GM23338 (cell line): ENCODE measurements around the gene CD300E. TPM values are rescaled to one million over a fixed set of nuclear protein-coding genes. Genes with fewer than 3 reads are reported as not detected.

Experiments used
- ATAC-seq: fragments of 200-7000 bp; cut with Tn5 transposase; 3 replicates; pipeline ENCODE4 v1.9.1; 2020
- DNase-seq: peaks from one replicate; pipeline ENCODE4 v3.0.0-alpha.2; 2015; ENCODE audit warnings: low spot score
- H2AFZ ChIP-seq: fragments of 200-600 bp; sonication (generic); 2 replicates; pipeline ENCODE4 v1.8.0; 2016; ENCODE audit warnings: antibody characterized with exemption, mild to moderate bottlenecking, moderate library complexity
- H3F3A ChIP-seq: fragments of 200-600 bp; sonication (generic); replicated peaks from 2 replicates; pipeline ENCODE4 v1.8.0; 2017; ENCODE audit warnings: antibody characterized with exemption, mixed run types, low read depth
- H3K27ac ChIP-seq: fragments of 200-600 bp; sonication (generic); 2 replicates; pipeline ENCODE4 v1.6.1; 2016; ENCODE audit warnings: low read depth
- H3K27me3 ChIP-seq: fragments of 200-600 bp; sonication (generic); 2 replicates; pipeline ENCODE4 v1.8.0; 2016; ENCODE audit warnings: mild to moderate bottlenecking, mixed run types, moderate library complexity; ENCODE audit not compliant: insufficient read depth
- H3K36me3 ChIP-seq: fragments of 200-600 bp; sonication (generic); 2 replicates; pipeline ENCODE4 v1.8.0; 2016; ENCODE audit warnings: mild to moderate bottlenecking; ENCODE audit not compliant: insufficient read depth
- H3K4me1 ChIP-seq: fragments of 200-600 bp; sonication (generic); 2 replicates; pipeline ENCODE4 v1.8.0; 2016; ENCODE audit warnings: mild to moderate bottlenecking, moderate library complexity; ENCODE audit not compliant: insufficient read depth
- H3K4me2 ChIP-seq: fragments of 200-600 bp; sonication (generic); 2 replicates; pipeline ENCODE4 v1.7.1; 2017; ENCODE audit warnings: mixed run types
- H3K4me3 ChIP-seq: fragments of 200-600 bp; sonication (generic); 2 replicates; pipeline ENCODE4 v1.6.1; 2016; ENCODE audit warnings: mixed run types
- H3K79me2 ChIP-seq: fragments of 200-600 bp; sonication (generic); replicated peaks from 2 replicates; pipeline ENCODE4 v1.8.0; 2017; ENCODE audit warnings: mild to moderate bottlenecking; ENCODE audit not compliant: insufficient read depth
- H3K9me2 ChIP-seq: fragments of 200-600 bp; sonication (generic); 2 replicates; pipeline ENCODE4 v1.8.0; 2017; ENCODE audit not compliant: insufficient read depth
- H4K20me1 ChIP-seq: fragments of 200-600 bp; sonication (generic); replicated peaks from 2 replicates; pipeline ENCODE4 v1.8.0; 2017; ENCODE audit warnings: mild to moderate bottlenecking; ENCODE audit not compliant: insufficient read depth
- H3K27ac Mint-ChIP-seq: 2 replicates; pipeline ENCODE4 v1.8.0; 2020; ENCODE audit warnings: inconsistent platforms, mild to moderate bottlenecking, moderate library complexity, mixed read lengths
- H3K27me3 Mint-ChIP-seq: 3 replicates; pipeline ENCODE4 v1.8.0; 2022; ENCODE audit warnings: low read depth, mild to moderate bottlenecking, moderate library complexity, mixed read lengths, inconsistent platforms; ENCODE audit not compliant: insufficient read depth, poor library complexity
- H3K36me3 Mint-ChIP-seq: 3 replicates; pipeline ENCODE4 v1.8.0; 2021; ENCODE audit warnings: low read depth, mild to moderate bottlenecking, inconsistent platforms, moderate library complexity, mixed read lengths
- H3K4me1 Mint-ChIP-seq: 3 replicates; pipeline ENCODE4 v1.8.0; 2020; ENCODE audit warnings: mild to moderate bottlenecking, inconsistent platforms, mixed read lengths
- H3K4me3 Mint-ChIP-seq: 3 replicates; pipeline ENCODE4 v1.8.0; 2021; ENCODE audit warnings: moderate library complexity, mild to moderate bottlenecking, inconsistent platforms, mixed read lengths
- H3K9me3 Mint-ChIP-seq: 3 replicates; pipeline ENCODE4 v1.8.0; 2020; ENCODE audit warnings: moderate library complexity, mild to moderate bottlenecking, inconsistent platforms, mixed read lengths
- CREB1 ChIP-seq: fragments of 250-450 bp; sonication (Bioruptor Pico); IDR thresholded peaks from 2 replicates; pipeline ENCODE4 v1.5.0; 2020; ENCODE audit warnings: low read depth, mild to moderate bottlenecking, moderate library complexity
- EZH2 ChIP-seq: fragments of 200-600 bp; sonication (generic); IDR thresholded peaks from one replicate; pipeline ENCODE4 v1.8.0; 2017; ENCODE audit warnings: antibody characterized with exemption, mild to moderate bottlenecking, low read depth; ENCODE audit not compliant: unreplicated experiment
- NANOG ChIP-seq: IDR thresholded peaks from 2 replicates; pipeline ENCODE4 v1.6.1; 2016; ENCODE audit warnings: antibody characterized with exemption, borderline replicate concordance
- ZNF331 ChIP-seq: fragments of 250-450 bp; sonication (Bioruptor Pico); IDR thresholded peaks from 2 replicates; pipeline ENCODE4 v1.5.0; 2020; ENCODE audit warnings: low read depth, mild to moderate bottlenecking, moderate library complexity
- polyA plus RNA-seq: library from polyadenylated mRNA; unstranded; fragments of >200 nt; fragmentation: Nextera tagmentation; extraction: Ambion mirVana; gene quantifications from 2 replicates; pipeline ENCODE4 v1.2.1, GENCODE V29; 2016
- total RNA-seq: library from RNA; depleted of rRNA; stranded (reverse); fragments of >200 nt; shearing (Covaris generic); gene quantifications from 2 replicates; pipeline ENCODE4 v1.2.3, GENCODE V29; 2014
- TF ChIP-seq, protein P1 (sequence below), 2 experiments: fragments of 200-600 bp in 1 of 2; sonication (generic) in 1 of 2; conservative IDR thresholded peaks; 2 replicates each; pipeline versions ENCODE4 v1.5.1 to v1.6.1; 2016 to 2017; ENCODE audit warnings: antibody characterized with exemption in 2 of 2, low read depth in 2 of 2, mild to moderate bottlenecking in 2 of 2, moderate library complexity in 1 of 2
- TF ChIP-seq, protein P2 (sequence below): IDR thresholded peaks from one replicate; pipeline ENCODE4 v1.6.1; 2018; ENCODE audit warnings: antibody characterized with exemption; ENCODE audit not compliant: unreplicated experiment
- TF ChIP-seq, protein P3 (sequence below): fragments of 250-450 bp; sonication (Bioruptor Pico); IDR thresholded peaks from 2 replicates; pipeline ENCODE4 v1.5.0; 2020; ENCODE audit warnings: mild to moderate bottlenecking, moderate library complexity
- TF ChIP-seq, protein P4 (sequence below): IDR thresholded peaks from 2 replicates; pipeline ENCODE4 v1.6.1; 2016; ENCODE audit warnings: antibody characterized with exemption

The CD300E gene
- total and polyA plus RNA-seq, 2 experiments from 2014 or later = not detected

DNA sequence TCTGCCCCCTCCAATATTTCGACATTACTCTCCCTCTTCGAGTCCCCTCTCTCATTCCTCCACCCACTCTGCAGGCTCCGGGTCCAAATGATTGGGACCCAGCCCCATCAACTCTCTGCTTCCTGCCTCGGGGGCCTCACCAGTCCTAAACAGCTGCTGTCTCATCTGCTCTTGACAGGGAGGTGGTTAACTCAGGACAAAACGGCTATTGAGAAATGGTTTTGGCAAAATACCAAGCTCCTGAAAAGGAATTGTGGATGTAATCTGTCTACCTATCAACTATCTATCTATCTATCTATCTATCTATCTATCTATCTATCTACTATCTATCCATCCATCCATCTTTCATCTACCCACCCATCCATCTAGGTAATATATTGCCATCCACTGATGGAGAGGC is 58.4 kb downstream of the CD300E start (continued):
- TF ChIP-seq, protein P1, sequence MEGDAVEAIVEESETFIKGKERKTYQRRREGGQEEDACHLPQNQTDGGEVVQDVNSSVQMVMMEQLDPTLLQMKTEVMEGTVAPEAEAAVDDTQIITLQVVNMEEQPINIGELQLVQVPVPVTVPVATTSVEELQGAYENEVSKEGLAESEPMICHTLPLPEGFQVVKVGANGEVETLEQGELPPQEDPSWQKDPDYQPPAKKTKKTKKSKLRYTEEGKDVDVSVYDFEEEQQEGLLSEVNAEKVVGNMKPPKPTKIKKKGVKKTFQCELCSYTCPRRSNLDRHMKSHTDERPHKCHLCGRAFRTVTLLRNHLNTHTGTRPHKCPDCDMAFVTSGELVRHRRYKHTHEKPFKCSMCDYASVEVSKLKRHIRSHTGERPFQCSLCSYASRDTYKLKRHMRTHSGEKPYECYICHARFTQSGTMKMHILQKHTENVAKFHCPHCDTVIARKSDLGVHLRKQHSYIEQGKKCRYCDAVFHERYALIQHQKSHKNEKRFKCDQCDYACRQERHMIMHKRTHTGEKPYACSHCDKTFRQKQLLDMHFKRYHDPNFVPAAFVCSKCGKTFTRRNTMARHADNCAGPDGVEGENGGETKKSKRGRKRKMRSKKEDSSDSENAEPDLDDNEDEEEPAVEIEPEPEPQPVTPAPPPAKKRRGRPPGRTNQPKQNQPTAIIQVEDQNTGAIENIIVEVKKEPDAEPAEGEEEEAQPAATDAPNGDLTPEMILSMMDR (conservative IDR thresholded peaks at IDR 0.05; ENCODE audit: low read depth in 2 of 2) = no peak
- TF ChIP-seq, protein P2, sequence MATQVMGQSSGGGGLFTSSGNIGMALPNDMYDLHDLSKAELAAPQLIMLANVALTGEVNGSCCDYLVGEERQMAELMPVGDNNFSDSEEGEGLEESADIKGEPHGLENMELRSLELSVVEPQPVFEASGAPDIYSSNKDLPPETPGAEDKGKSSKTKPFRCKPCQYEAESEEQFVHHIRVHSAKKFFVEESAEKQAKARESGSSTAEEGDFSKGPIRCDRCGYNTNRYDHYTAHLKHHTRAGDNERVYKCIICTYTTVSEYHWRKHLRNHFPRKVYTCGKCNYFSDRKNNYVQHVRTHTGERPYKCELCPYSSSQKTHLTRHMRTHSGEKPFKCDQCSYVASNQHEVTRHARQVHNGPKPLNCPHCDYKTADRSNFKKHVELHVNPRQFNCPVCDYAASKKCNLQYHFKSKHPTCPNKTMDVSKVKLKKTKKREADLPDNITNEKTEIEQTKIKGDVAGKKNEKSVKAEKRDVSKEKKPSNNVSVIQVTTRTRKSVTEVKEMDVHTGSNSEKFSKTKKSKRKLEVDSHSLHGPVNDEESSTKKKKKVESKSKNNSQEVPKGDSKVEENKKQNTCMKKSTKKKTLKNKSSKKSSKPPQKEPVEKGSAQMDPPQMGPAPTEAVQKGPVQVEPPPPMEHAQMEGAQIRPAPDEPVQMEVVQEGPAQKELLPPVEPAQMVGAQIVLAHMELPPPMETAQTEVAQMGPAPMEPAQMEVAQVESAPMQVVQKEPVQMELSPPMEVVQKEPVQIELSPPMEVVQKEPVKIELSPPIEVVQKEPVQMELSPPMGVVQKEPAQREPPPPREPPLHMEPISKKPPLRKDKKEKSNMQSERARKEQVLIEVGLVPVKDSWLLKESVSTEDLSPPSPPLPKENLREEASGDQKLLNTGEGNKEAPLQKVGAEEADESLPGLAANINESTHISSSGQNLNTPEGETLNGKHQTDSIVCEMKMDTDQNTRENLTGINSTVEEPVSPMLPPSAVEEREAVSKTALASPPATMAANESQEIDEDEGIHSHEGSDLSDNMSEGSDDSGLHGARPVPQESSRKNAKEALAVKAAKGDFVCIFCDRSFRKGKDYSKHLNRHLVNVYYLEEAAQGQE = no peak
- TF ChIP-seq EZH2 (no peak), CREB1 (CRISPR knock-in tag) (no peak)

DNA sequence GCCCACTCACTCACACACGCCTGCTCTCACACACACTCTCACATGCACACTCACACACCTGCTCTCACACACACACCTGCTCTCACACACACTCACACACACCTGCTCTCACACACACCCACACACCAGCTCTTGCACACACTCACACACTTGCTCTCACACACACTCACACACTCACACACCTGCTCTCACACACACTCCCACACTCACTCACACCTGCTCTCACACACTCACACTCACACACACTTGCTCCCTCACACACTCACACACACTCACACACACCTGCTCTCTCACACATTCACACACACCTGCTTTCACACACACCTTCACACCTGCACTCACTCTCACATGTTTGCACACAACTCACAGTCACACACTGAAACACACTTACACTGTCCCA is 60.2 kb downstream of the CD300E start:
- no peak overlapping the region for H2AFZ ChIP-seq
- peaks cover 10% of the 10 kb centered on the region for H3K36me3 Mint-ChIP-seq
- H3K9me2 ChIP-seq = no peaks in the 10 kb centered on the region; the same call in 1 of the 2 replicates
- H3K27ac Mint-ChIP-seq = no peak overlapping the region
- no peaks in the 10 kb centered on the region for H3K79me2 ChIP-seq
- H3K4me3 ChIP-seq = no peak overlapping the region
- peaks cover 11% of the 10 kb centered on the region for H3K9me3 Mint-ChIP-seq
- H3K4me1 Mint-ChIP-seq = peaks cover 12% of the 10 kb centered on the region; the same call in 2 of the 3 replicates
- no peak overlapping the region for H3K4me2 ChIP-seq
- H3K27ac ChIP-seq = no peak overlapping the region
- H3K4me1 ChIP-seq = 0 out of 2 replicates have a peak, but pooled peaks cover 3% of the 10 kb centered on the region
- H3K27me3 ChIP-seq = no peaks in the 10 kb centered on the region
- 0 out of 2 replicates have a peak, but pooled peaks cover 2% of the 10 kb centered on the region for H3F3A ChIP-seq
- H4K20me1 ChIP-seq = no peaks in the 10 kb centered on the region
- no peak for ATAC-seq
- H3K27me3 Mint-ChIP-seq = peaks cover 11% of the 10 kb centered on the region
- no peaks in the 10 kb centered on the region for H3K36me3 ChIP-seq
- no peak overlapping the region for H3K4me3 Mint-ChIP-seq
- no peak for DNase-seq
- TF ChIP-seq, protein P2 = no peak
- TF ChIP-seq EZH2 (no peak), ZNF331 (CRISPR knock-in tag) (no peak), NANOG (no peak)
- TF ChIP-seq, protein P3, sequence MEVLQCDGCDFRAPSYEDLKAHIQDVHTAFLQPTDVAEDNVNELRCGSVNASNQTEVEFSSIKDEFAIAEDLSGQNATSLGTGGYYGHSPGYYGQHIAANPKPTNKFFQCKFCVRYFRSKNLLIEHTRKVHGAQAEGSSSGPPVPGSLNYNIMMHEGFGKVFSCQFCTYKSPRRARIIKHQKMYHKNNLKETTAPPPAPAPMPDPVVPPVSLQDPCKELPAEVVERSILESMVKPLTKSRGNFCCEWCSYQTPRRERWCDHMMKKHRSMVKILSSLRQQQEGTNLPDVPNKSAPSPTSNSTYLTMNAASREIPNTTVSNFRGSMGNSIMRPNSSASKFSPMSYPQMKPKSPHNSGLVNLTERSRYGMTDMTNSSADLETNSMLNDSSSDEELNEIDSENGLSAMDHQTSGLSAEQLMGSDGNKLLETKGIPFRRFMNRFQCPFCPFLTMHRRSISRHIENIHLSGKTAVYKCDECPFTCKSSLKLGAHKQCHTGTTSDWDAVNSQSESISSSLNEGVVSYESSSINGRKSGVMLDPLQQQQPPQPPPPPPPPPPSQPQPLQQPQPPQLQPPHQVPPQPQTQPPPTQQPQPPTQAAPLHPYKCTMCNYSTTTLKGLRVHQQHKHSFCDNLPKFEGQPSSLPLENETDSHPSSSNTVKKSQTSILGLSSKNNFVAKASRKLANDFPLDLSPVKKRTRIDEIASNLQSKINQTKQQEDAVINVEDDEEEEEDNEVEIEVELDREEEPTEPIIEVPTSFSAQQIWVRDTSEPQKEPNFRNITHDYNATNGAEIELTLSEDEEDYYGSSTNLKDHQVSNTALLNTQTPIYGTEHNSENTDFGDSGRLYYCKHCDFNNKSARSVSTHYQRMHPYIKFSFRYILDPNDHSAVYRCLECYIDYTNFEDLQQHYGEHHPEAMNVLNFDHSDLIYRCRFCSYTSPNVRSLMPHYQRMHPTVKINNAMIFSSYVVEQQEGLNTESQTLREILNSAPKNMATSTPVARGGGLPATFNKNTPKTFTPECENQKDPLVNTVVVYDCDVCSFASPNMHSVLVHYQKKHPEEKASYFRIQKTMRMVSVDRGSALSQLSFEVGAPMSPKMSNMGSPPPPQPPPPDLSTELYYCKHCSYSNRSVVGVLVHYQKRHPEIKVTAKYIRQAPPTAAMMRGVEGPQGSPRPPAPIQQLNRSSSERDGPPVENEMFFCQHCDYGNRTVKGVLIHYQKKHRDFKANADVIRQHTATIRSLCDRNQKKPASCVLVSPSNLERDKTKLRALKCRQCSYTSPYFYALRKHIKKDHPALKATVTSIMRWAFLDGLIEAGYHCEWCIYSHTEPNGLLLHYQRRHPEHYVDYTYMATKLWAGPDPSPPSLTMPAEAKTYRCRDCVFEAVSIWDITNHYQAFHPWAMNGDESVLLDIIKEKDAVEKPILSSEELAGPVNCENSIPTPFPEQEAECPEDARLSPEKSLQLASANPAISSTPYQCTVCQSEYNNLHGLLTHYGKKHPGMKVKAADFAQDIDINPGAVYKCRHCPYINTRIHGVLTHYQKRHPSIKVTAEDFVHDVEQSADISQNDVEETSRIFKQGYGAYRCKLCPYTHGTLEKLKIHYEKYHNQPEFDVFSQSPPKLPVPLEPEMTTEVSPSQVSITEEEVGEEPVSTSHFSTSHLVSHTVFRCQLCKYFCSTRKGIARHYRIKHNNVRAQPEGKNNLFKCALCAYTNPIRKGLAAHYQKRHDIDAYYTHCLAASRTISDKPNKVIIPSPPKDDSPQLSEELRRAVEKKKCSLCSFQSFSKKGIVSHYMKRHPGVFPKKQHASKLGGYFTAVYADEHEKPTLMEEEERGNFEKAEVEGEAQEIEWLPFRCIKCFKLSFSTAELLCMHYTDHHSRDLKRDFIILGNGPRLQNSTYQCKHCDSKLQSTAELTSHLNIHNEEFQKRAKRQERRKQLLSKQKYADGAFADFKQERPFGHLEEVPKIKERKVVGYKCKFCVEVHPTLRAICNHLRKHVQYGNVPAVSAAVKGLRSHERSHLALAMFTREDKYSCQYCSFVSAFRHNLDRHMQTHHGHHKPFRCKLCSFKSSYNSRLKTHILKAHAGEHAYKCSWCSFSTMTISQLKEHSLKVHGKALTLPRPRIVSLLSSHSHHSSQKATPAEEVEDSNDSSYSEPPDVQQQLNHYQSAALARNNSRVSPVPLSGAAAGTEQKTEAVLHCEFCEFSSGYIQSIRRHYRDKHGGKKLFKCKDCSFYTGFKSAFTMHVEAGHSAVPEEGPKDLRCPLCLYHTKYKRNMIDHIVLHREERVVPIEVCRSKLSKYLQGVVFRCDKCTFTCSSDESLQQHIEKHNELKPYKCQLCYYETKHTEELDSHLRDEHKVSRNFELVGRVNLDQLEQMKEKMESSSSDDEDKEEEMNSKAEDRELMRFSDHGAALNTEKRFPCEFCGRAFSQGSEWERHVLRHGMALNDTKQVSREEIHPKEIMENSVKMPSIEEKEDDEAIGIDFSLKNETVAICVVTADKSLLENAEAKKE = no peak
- TF ChIP-seq, protein P4, sequence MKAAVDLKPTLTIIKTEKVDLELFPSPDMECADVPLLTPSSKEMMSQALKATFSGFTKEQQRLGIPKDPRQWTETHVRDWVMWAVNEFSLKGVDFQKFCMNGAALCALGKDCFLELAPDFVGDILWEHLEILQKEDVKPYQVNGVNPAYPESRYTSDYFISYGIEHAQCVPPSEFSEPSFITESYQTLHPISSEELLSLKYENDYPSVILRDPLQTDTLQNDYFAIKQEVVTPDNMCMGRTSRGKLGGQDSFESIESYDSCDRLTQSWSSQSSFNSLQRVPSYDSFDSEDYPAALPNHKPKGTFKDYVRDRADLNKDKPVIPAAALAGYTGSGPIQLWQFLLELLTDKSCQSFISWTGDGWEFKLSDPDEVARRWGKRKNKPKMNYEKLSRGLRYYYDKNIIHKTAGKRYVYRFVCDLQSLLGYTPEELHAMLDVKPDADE = no peak
